ENCODE data around the gene ERAP2. TPM values are rescaled to one million over a fixed set of nuclear protein-coding genes. Genes with fewer than 3 reads are reported as not detected.

Gene ERAP2
- total and polyA plus RNA-seq, 2 of the 13 experiments (the other 11 are each of a cell fraction or from before 2014, with no cell fraction given), result 12.8 to 16.6 TPM

GRCh38 chr5:96934708-96935558 lies 58.6 kb downstream of the ERAP2 start (continued):
- TF ChIP-seq PRDM4 (CRISPR knock-in tag; IDR thresholded peaks at IDR 0.05; ENCODE audit: borderline replicate concordance) (no peak), ZNF614 (CRISPR knock-in tag; IDR thresholded peaks at IDR 0.05; ENCODE audit: borderline replicate concordance) (no peak), ZNF75D (CRISPR knock-in tag; IDR thresholded peaks at IDR 0.05; ENCODE audit: borderline replicate concordance) (no peak), NR2C2 (CRISPR knock-in tag; IDR thresholded peaks at IDR 0.05; ENCODE audit: borderline replicate concordance) (no peak), FOSL2 (CRISPR knock-in tag; IDR thresholded peaks at IDR 0.05) (peak; percentile 12), KDM2A (CRISPR knock-in tag; IDR thresholded peaks at IDR 0.05; ENCODE audit: borderline replicate concordance, low read depth) (peak; percentile 67), PAWR (CRISPR knock-in tag; IDR thresholded peaks at IDR 0.05; ENCODE audit: borderline replicate concordance) (no peak), ZNF639 (CRISPR knock-in tag; conservative IDR thresholded peaks at IDR 0.05) (peak; percentile 69; the same call in 1 of the 2 replicates), SRSF4 (IDR thresholded peaks at IDR 0.05; ENCODE audit: low read depth, low read length, poor library complexity, severe bottlenecking) (peak; percentile 84), SKIL (CRISPR knock-in tag; IDR thresholded peaks at IDR 0.05; ENCODE audit: borderline replicate concordance) (peak; percentile 56; the same call in 1 of the 2 replicates), ZNF749 (CRISPR knock-in tag; IDR thresholded peaks at IDR 0.05; ENCODE audit: borderline replicate concordance) (no peak), U2AF2 (IDR thresholded peaks at IDR 0.05; ENCODE audit: low read depth, low read length) (0 out of 2 replicates have a peak, but pooled peaks have one; percentile 62), ZNF724P (CRISPR knock-in tag; IDR thresholded peaks at IDR 0.05; ENCODE audit: borderline replicate concordance) (no peak)
- TF ChIP-seq, protein P1, sequence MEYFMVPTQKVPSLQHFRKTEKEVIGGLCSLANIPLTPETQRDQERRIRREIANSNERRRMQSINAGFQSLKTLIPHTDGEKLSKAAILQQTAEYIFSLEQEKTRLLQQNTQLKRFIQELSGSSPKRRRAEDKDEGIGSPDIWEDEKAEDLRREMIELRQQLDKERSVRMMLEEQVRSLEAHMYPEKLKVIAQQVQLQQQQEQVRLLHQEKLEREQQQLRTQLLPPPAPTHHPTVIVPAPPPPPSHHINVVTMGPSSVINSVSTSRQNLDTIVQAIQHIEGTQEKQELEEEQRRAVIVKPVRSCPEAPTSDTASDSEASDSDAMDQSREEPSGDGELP (IDR thresholded peaks at IDR 0.05; ENCODE audit: borderline replicate concordance, low read depth), result peak; percentile 31; the same call in 1 of the 2 replicates
- TF ChIP-seq, protein P2, sequence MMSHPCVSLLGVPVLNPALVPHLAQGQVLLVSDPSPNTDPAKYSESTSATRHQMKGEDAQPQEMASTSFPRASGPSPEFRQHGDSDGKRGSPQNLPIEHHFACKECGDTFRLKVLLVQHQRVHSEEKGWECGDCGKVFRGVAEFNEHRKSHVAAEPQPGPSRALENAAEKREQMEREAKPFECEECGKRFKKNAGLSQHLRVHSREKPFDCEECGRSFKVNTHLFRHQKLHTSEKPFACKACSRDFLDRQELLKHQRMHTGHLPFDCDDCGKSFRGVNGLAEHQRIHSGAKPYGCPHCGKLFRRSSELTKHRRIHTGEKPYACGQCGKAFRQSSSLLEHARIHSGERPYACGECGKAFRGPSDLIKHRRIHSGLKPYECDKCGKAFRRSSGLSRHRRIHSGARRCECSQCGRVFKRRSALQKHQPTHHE (CRISPR knock-in tag; IDR thresholded peaks at IDR 0.05; ENCODE audit: borderline replicate concordance), result 0 out of 2 replicates have a peak, but pooled peaks have one; percentile 59
- TF ChIP-seq, protein P3, sequence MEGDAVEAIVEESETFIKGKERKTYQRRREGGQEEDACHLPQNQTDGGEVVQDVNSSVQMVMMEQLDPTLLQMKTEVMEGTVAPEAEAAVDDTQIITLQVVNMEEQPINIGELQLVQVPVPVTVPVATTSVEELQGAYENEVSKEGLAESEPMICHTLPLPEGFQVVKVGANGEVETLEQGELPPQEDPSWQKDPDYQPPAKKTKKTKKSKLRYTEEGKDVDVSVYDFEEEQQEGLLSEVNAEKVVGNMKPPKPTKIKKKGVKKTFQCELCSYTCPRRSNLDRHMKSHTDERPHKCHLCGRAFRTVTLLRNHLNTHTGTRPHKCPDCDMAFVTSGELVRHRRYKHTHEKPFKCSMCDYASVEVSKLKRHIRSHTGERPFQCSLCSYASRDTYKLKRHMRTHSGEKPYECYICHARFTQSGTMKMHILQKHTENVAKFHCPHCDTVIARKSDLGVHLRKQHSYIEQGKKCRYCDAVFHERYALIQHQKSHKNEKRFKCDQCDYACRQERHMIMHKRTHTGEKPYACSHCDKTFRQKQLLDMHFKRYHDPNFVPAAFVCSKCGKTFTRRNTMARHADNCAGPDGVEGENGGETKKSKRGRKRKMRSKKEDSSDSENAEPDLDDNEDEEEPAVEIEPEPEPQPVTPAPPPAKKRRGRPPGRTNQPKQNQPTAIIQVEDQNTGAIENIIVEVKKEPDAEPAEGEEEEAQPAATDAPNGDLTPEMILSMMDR (CRISPR knock-in tag; IDR thresholded peaks at IDR 0.05), result peak; percentile 3; the same call in 1 of the 2 replicates

All from HepG2 (cell line).